HCT116 (cell line): Measurements from ENCODE around the gene SMCO1.

Experiments used
- POLR2A ChIP-seq: IDR thresholded peaks from 2 replicates; pipeline ENCODE4 v1.7.0; 2011; ENCODE audit warnings: borderline replicate concordance; ENCODE audit not compliant: insufficient read depth, insufficient read length; ENCODE audit errors: extremely low read depth
- RAD21 ChIP-seq: IDR thresholded peaks from 2 replicates; pipeline ENCODE4 v1.6.1; 2012; ENCODE audit warnings: low read depth, mild to moderate bottlenecking
- ZFX ChIP-seq: fragments of 450-650 bp; IDR thresholded peaks from 2 replicates; pipeline ENCODE4 v1.6.1; 2017
- TF ChIP-seq, protein P1 (sequence below), 3 experiments: fragments of 200-600 bp in 1 of 3; sonication (generic) in 1 of 3; IDR thresholded peaks in 2 of 3; conservative IDR thresholded peaks in 1 of 3; 2 replicates each; pipeline ENCODE4 v1.5.1; 2012 to 2017; ENCODE audit warnings: low read depth in 2 of 3, low read length in 2 of 3, antibody characterized with exemption in 1 of 3, borderline replicate concordance in 1 of 3, control low read depth in 1 of 3, mild to moderate bottlenecking in 1 of 3, mixed read lengths in 1 of 3, mixed run types in 1 of 3, moderate library complexity in 1 of 3; ENCODE audit not compliant: insufficient read depth in 1 of 3
- TF ChIP-seq, protein P2 (sequence below): IDR thresholded peaks from 2 replicates; pipeline ENCODE4 v1.6.1; 2012; ENCODE audit warnings: low read depth

DNA sequence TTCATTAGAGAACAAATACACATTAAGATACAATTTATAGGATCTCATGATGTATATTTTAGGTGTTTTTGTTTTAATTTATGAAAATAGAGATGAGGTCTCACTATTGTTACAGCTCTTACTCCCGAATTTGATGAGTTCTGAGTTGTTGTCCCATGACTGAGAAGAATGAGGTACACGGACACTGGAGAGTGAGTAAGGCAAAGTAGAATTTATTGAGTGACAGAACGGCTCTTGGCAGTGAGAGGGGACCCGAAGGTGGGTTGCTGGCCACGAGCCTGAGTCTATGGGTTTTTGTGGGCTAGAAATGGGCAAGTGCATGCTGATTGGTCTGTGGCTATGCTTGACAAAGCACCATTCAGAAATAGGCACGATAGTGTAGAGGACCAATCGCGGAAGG is 8.5 kb downstream of the SMCO1 start:
- TF ChIP-seq, protein P1, sequence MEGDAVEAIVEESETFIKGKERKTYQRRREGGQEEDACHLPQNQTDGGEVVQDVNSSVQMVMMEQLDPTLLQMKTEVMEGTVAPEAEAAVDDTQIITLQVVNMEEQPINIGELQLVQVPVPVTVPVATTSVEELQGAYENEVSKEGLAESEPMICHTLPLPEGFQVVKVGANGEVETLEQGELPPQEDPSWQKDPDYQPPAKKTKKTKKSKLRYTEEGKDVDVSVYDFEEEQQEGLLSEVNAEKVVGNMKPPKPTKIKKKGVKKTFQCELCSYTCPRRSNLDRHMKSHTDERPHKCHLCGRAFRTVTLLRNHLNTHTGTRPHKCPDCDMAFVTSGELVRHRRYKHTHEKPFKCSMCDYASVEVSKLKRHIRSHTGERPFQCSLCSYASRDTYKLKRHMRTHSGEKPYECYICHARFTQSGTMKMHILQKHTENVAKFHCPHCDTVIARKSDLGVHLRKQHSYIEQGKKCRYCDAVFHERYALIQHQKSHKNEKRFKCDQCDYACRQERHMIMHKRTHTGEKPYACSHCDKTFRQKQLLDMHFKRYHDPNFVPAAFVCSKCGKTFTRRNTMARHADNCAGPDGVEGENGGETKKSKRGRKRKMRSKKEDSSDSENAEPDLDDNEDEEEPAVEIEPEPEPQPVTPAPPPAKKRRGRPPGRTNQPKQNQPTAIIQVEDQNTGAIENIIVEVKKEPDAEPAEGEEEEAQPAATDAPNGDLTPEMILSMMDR (IDR thresholded peaks at IDR 0.05 in 2 of 3, conservative IDR thresholded peaks at IDR 0.05 in 1 of 3; ENCODE audit: borderline replicate concordance in 1 of 3, insufficient read depth in 1 of 3, low read depth in 2 of 3, low read length in 2 of 3): no peak
- TF ChIP-seq RAD21 (no peak), POLR2A (no peak), ZFX (no peak)
- TF ChIP-seq, protein P2, sequence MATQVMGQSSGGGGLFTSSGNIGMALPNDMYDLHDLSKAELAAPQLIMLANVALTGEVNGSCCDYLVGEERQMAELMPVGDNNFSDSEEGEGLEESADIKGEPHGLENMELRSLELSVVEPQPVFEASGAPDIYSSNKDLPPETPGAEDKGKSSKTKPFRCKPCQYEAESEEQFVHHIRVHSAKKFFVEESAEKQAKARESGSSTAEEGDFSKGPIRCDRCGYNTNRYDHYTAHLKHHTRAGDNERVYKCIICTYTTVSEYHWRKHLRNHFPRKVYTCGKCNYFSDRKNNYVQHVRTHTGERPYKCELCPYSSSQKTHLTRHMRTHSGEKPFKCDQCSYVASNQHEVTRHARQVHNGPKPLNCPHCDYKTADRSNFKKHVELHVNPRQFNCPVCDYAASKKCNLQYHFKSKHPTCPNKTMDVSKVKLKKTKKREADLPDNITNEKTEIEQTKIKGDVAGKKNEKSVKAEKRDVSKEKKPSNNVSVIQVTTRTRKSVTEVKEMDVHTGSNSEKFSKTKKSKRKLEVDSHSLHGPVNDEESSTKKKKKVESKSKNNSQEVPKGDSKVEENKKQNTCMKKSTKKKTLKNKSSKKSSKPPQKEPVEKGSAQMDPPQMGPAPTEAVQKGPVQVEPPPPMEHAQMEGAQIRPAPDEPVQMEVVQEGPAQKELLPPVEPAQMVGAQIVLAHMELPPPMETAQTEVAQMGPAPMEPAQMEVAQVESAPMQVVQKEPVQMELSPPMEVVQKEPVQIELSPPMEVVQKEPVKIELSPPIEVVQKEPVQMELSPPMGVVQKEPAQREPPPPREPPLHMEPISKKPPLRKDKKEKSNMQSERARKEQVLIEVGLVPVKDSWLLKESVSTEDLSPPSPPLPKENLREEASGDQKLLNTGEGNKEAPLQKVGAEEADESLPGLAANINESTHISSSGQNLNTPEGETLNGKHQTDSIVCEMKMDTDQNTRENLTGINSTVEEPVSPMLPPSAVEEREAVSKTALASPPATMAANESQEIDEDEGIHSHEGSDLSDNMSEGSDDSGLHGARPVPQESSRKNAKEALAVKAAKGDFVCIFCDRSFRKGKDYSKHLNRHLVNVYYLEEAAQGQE: no peak
